Esophagus squamous epithelium (tissue), 4 donors: Measurements from ENCODE around the gene ATP8A1.

ENCODE experiments used
- POLR2A ChIP-seq, 4 donors: fragments of 450-650 bp; IDR thresholded peaks; one replicate each; pipeline ENCODE4 v1.6.1; 2017; ENCODE audit warnings: antibody characterized with exemption in 4 of 4, mild to moderate bottlenecking in 4 of 4, moderate library complexity in 3 of 4
- TF ChIP-seq, protein P1 (sequence below), 6 experiments: fragments of 450-650 bp in 4 of 6; fragments of 200-600 bp in 2 of 6; sonication (generic) in 2 of 6; IDR thresholded peaks; one replicate each; pipeline ENCODE4 v1.5.1; 2016 to 2019; ENCODE audit warnings: antibody characterized with exemption in 6 of 6, mild to moderate bottlenecking in 4 of 6, moderate library complexity in 4 of 6

DNA sequence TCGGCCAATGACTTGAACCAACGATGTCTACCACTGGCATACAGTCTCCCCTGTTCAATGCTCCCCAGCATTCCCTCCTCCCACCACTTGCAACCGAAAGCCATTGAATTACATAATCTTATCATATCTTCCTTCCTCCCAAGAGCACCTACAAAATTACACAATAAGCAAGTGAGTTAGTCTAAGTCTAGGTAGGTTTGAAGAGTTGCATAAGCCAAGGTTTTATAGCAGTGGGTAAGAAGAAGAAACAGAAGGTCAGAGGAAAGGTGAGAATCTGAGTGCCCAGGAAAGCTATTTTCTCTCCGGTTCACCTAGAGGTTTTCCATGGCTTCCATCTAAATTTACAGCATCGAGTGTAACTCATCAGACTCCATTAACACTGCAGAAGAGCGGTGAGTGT is 40.3 kb downstream of the ATP8A1 start:
- TF ChIP-seq, protein P1, sequence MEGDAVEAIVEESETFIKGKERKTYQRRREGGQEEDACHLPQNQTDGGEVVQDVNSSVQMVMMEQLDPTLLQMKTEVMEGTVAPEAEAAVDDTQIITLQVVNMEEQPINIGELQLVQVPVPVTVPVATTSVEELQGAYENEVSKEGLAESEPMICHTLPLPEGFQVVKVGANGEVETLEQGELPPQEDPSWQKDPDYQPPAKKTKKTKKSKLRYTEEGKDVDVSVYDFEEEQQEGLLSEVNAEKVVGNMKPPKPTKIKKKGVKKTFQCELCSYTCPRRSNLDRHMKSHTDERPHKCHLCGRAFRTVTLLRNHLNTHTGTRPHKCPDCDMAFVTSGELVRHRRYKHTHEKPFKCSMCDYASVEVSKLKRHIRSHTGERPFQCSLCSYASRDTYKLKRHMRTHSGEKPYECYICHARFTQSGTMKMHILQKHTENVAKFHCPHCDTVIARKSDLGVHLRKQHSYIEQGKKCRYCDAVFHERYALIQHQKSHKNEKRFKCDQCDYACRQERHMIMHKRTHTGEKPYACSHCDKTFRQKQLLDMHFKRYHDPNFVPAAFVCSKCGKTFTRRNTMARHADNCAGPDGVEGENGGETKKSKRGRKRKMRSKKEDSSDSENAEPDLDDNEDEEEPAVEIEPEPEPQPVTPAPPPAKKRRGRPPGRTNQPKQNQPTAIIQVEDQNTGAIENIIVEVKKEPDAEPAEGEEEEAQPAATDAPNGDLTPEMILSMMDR (IDR thresholded peaks at IDR 0.05), result no peak
- TF ChIP-seq POLR2A (IDR thresholded peaks at IDR 0.05), result no peak
